ENCODE data around the gene OMD.
"Not testable (repeated sequence)": the region's sequence is repeated elsewhere in the genome, so short reads cannot be mapped to it uniquely, and the experiment has no call there.

OMD gene

DNA sequence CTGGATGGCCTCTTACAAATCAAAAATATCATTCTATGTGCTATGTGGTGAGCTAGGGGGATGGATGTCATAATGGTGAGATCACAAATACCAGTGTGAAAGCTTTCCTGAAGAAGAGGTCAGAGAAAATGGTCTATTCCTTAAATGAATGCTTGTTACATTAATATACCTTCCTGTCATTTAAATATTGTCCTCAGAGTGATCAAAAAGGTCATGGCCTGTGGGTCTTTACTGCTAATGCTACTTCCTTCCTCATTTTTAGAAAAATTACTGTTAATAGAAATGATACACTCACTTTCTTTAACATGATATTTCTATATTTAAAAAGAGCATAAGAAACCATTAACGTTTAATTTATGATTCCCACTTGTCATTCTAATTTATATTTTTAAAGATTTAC is 9.7 kb downstream of the OMD start:
- DNase-seq (ENCODE audit: low read depth in 2 of 2) = no peak

DNA sequence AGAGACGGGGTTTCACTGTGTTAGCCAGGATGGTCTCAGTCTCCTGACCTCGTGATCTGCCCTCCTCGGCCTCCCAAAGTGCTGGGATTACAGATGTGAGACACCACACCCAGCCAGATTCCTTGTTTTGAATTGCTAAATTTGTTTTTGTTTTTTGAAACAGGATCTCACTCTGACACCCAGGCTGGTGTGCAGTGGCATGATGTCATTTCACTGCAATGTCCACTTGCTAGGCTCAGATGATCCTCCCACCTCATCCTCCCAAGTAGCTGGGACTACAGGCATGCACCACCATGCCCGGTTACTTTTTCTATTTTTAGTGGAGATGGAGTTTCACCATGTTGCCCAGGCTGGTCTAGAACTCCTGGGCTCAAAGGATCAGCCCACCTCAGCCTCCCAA is 13.1 kb downstream of the OMD start:
- not testable (repeated sequence) for DNase-seq (ENCODE audit: low read depth in 2 of 2)

DNA sequence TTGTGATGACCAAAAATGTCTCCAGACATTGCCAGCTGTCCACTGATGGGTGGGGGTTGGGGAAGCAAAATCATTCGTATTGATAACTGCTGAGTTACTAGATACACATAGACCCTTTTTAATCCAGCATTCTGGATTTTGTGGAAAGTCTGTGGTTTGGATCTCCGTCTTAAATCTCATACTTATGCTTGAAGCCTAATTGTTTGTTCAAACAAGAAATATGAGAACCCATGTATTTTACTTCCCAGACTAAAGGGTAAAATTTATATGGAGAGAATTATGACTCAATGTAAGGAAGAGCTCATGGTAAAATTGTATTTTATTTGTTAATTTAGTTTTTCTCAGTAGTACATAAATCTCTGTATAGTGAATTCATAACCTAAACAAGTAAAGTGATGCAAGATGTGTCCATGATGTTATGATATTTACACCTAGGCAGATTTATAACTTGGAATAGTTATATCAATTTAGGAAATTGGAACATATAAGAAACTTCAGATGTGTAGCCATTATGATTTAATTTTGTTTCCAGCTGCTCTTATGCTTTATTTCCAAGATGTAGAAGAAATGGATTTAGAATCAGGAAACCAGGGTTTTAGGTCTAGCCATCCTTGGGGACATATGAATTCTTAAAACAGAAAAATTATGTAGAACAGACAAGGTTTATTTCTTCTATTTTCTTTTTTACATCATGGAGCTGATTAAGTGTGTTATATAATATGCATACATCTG is 15.4 kb downstream of the OMD start:
- no peak for DNase-seq (ENCODE audit: low read depth in 2 of 2)

DNA sequence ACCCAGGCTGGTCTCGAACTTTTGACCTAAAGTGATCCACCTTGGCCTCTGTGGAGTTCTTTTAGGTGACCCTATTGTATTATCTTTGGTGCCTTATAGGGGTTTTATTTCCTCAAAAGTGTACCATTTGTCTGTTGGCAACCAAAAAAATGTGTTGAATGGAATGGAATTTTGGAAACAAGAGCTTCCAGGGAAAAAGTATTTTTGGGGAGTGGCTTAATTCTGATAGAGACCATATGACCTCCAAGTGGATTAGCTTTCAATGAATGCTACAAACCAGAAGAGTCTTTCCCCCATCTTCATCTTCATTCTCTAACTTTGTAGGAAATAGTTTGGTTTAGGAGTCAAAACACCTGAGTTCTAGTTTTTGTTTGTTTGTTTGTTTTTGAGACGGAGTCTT is 16.5 kb downstream of the OMD start:
- DNase-seq (ENCODE audit: low read depth in 2 of 2) = no peak

DNA sequence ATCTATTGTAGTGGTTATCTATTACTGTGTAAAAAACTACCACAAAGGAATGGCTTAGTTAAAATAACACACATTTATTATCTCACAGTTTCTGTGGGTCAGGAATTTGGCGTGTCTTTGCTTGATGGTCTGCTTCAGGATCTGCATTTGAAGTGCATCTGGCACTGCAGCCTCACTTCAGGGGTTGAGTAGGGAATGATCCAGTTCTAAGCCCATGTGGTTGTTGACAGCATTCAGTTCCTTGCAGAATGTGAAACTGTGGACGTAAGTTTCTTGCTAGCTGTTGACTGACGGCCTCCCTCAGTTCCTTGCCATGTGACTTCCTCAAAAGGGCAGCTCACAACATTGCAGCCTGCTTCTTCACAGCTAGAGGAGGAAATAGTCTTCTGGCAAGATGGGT is 17.8 kb downstream of the OMD start:
- DNase-seq (ENCODE audit: low read depth in 2 of 2) = no peak

DNA sequence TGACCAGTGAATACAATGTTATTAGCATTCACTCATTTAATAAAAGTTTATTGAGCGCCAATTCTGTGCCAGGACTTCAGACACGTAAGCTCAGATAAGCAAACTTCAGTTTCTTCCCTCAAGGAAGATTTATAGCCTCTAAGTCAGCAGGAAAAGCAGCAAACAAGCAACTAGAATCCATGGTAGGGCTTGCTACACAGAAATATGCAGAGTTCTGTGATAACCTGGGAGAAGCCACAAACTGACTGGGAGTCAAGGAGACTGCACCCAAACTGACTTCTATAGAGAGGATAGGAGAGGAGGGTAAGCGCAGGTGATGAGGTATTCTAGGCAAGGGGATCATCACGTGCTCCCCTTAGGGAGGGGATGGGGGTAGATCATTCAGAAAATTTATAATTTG is 18.5 kb downstream of the OMD start:
- DNase-seq (ENCODE audit: low read depth in 2 of 2) = no peak

DNA sequence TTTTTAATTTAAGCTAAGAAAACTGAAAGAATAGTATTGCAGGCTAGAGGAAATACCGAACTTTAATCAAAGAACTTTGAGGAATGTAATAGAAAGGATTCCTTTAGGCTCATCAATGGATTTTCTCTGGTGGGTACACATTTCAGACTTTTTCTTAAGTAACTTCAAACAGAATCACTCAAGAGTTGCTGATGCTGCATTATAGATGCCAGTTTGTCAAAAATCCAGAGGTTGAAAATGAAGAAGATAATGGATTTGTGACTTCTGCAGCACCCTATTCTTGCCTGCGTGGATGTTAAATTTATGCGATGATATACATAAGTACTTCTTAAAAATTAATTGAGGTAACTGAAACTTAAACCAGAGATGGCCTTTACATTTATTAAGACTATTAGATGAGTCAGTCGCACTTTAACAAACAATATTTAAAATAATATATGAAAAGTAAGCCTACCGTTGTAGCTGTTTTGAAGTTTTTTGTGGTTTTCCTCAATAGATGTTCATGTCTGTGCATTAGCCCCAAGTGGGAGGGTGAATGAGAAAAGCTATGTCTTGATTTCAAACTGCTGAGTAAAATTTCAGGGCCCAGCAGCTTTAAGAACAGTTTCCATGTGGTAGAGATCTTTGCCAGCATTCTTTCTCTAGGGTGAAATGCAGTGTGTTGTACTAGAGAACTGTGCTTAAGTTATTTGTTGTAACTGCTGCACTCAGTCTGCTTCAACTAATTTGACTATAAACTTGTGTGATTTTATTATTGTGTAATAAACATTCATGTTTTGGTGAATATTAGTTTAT is 20.0 kb downstream of the OMD start, which contains the start of gene OGN:
Gene OGN (minus strand): TSS at position 537 of the 795 bp plus-strand sequence. CDS start 1,171 bp downstream, outside the sequence.
- no peak for DNase-seq (ENCODE audit: low read depth in 2 of 2)

DNA sequence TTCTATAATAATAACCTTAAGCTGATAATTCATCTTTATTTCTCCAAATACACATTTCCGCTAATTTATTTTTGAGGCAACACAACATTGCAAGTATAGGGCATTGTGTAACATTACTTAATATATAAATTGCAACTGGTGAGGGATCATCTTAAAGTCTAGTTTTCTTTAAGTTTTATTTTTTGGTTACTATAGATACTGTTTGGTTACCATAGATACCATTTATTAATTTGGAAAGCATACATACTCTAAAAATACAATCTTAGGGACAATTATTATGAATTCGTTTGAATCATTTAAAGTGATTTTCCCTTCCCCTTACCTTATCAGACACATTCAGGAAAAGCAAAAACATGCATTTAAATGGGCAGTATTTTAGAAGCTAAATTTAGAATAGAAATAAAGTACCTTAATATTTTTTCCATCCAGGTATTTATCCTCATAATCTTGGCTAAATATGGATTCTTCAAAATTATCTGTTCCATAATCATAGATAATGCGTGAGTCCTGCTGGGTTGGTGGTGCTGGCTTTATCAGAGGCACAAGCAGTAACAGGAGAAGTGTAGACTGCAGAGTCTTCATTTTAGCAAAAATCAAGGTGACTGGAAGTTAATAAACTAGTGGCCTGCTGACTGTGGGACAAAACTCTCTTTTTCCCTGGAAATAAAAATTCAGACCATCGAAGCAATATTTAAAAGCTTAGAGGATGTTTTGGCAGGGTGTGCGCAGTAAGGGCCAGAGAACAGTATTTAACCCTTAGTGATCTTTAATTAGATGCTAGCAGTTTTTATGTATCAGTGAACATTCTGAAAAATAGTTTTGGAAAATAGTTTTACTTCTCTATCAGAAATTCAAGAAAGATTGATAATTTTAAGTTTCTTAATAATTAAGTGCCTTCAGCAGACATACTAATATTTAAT is 21.2 kb downstream of the OMD start:
- DNase-seq (ENCODE audit: low read depth in 2 of 2) = no peak

DNA sequence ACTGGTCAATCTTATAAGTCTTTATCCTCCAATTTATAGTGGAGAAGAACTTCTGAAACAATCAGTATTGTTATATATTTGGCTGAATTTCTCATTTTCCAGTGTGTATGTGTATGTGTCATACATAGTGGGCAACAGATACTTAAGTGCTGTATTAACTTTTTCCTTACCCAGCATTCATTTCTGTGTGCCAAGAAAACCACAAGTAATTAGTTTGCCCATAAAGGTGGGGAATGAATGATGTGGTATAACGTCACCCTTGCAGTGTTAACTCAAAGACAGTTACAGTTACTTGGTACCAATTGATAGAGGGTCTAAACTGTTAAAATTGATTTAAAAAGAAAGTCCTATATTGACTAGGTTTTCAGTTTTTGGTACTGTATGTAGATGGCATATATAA is 21.9 kb downstream of the OMD start:
- no peak for DNase-seq (ENCODE audit: low read depth in 2 of 2)

DNA sequence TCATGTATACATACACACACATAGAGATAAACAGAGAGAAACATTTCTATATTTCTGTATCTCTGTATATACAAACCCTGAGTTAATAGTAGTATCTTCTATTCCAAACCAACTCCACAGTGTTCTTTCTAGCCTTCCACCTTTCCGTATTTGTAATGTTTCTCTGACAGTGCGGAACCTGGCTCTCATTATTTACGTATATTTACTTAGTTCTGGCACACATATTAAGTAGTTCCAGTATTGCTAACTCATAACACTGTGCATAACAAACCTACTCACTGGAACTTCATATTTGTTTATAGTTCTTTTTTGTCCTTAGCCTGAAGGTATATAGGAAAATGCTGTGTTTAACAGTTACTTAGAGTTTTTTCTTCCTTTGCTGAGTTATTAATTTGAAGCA is 26.4 kb downstream of the OMD start:
- no peak for DNase-seq (ENCODE audit: low read depth in 2 of 2)

DNA sequence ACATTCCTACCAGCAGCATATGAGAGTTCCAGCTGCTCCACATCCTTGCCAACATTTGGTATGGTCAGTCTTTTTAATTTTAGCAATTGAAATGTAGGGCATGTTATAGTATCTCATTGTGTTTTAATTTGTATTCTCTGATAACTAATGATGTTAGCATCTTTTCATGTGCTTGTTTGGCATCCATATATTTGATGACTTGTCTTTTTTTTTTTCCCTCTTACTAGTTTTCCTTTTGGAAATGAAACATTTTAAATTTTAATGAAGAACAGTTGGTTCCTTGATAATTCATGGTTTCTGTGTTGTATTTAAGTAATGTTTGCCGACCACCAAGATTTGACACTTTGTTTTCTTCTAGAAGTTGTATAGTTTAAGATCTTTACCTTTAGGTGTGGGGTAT is 28.7 kb downstream of the OMD start:
- no peak for DNase-seq (ENCODE audit: low read depth in 2 of 2)

DNA sequence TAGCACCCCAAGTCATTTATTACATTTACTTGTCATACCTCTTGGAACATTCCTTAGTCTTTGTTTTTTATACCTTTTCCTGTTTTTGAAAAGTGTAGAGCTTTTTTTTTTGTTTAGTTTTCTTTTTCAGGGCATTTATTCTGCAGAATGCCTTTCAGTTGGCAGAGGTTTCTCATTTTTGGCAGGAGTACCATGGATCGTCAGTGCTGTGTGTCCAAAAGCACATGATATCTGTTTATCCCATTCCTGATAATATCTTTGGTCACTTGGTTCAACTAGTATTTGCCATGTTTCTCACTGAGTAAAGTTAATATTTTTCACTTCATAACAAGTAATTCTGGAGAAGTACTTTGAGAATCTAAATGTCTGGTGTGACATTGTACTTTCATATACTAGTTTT is 30.6 kb downstream of the OMD start:
- no peak for DNase-seq (ENCODE audit: low read depth in 2 of 2)

DNA sequence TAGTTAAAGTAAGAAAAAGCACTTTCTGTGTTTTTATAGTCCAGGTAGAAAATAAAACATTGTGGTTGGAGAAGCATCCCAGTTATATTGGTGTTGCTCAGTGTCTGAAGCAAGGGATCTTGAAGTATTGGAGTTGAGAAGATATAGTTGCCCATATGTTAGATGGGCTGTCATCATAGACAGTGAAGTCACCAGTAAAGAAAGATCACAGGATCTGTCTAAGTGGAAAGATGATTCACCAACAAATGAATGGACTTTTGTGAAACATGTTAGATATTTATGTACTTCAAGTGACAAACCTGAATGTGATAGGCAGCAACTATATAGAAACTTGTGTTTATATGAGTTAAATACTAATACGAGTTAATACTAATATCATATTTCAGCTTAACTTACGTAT is 31.6 kb downstream of the OMD start:
- DNase-seq (ENCODE audit: low read depth in 2 of 2) = no peak

DNA sequence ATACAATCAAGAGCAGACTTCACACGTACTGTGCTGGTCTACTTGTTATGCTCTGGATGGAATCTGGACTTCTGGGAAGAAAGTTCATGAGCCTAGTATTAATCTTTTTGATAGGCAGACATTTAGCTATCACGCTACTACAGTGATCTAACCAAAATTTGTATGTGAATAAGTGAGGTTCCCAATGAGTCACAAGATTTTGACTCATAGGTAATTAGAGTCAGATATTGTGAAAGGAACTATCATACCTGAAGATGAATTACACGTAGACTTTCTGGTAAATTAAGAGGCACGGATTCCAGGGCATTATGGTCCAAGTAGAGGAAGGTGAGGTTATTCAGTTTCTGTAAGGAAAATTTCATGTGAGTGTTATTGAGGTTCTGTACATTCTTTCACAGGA is 38.3 kb downstream of the OMD start:
- no peak for DNase-seq (ENCODE audit: low read depth in 2 of 2)

DNA sequence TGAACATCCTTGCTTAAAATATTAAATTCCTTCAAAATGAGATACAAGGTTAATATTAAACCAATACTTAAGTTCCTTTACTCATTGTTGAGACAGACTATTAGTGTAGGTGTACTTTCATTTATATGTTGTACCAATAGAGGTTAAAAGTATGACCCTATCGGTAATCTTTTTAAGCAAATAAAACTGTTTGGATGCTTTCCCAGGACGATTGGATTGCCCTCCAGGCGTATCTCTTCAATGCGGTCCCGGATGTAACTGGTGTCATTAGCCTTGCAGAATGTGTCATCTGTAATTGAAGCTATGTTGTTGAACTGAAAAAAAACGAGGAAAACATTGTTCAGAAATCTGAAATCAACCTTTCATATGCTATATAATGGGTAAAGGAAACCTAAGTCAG is 38.8 kb downstream of the OMD start:
- DNase-seq (ENCODE audit: low read depth in 2 of 2) = no peak

DNA sequence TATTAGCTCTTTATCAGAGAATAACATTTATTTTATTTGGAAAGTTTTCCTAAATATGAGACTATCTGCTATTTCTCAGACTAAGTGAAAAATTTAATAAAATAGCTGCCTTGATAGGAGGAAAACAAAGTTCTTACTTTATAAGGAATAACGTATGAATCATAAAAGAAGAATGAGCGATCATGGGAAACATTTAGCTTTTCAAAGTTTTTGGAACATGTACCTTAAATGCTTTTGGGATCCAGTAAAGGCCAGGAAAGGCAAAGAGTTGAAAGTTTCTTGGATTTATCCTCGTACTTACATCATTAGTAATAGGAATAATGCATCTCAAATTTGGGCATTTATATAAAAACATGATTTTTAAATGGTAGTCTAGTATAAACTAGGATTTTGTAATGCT is 39.3 kb downstream of the OMD start:
- no peak for DNase-seq (ENCODE audit: low read depth in 2 of 2)

DNA sequence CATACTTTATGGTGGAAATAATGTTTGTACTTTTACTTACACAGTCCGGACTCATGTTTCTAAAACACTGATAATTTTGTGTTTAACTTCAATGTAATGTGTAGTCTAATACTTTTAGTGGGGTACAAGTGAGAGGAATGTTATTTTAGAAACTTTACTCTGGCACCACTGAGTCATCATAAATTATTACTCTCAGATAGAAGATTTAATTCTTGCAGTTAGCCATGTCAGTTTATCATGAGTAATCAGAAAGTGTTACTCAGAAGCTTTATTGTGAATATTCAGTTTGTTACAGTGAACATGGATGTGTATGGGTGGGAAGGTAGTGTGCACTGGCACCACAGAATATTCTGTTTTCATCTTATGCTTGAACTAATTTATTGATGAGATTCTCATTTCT is 39.9 kb downstream of the OMD start:
- no peak for DNase-seq (ENCODE audit: low read depth in 2 of 2)

DNA sequence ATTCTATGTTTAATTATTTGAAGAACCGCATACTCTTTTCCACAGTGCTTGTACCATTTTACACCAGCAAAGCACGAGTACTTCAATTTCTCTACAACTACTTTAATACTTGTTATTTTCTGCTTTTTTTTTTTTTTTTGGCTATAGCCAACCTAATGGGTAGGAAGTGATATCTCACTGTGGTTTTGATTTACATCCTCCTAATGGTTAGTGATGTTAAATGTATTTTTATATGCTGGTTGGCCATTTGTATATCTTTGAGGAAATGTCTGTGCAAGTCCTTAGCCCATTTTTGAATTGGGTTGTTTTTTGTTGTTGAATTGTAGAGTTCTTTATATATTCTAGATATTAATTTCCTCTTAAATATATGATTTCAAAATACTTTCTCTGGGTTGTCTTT is 42.5 kb downstream of the OMD start:
- no peak for DNase-seq (ENCODE audit: low read depth in 2 of 2)

DNA sequence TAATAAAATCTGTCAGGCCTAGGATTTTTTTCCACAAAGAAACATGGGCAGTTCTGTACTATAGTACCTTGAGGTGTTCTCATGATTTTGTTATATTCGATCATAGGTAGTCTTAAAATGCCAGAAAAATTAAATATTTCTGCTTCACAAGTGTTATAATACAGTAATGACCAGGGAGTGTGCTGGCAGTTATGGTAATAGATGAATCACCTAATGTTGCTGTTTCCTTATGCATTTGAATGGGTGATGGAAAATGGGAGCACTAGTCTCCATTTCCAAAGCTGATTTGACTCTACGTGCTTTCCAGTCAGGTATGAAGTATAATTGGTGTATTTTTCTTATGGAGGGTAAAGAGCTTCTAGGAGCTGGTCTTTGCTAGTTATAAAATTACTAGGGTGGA is 43.7 kb downstream of the OMD start:
- no peak for DNase-seq (ENCODE audit: low read depth in 2 of 2)

DNA sequence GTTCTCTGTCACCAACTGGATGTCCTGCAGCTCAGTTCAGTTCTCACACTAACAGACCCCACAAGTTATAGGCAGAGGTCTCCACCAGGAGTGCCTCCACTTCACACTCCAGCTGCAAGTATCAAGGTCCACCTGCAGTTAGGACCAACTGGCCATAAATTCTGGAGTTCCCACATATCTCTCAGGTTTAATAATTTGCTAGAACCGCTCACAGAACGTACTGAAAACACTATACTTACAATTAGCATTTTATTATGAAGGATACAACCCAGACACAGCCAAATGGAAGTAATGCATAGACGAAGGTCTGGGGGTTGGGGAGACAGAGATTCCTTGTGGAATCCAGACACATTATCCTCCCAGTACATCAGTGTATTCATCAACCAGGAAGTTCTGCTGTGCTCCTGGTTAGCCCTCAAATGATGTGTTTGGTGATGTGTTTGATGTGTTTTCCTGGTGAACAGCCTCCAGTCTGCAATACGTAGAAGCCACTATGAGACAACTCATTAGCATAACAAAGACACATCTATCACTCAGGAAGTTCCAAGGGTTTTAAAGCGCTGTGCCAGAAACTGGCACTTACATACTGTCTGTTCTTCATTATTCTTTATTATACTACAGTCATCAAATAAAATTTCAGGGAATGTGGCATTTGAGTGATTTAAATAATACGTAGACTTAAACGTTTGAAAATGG is 45.3 kb downstream of the OMD start:
- no peak for DNase-seq (ENCODE audit: low read depth in 2 of 2)

DNA sequence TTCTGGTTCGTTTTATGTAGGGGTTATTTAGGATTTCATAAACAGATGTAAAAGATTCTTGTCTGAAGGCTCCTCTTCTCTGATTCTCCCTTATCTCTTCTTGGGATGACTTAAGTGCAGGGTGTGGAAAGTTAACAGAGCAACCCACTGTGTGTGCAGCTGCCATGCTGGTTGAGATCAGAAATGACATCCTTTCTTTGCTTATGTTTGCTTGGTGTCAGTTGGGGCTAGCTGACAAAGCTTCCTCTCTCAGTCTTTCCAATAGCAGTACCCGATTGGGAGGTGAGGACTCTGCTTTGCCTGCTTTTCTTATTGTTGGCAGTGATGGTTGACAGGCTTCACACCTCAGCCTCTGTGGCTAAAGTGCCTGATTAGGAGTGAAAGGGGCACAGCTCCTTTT is 46.4 kb downstream of the OMD start:
- no peak for DNase-seq (ENCODE audit: low read depth in 2 of 2)

DNA sequence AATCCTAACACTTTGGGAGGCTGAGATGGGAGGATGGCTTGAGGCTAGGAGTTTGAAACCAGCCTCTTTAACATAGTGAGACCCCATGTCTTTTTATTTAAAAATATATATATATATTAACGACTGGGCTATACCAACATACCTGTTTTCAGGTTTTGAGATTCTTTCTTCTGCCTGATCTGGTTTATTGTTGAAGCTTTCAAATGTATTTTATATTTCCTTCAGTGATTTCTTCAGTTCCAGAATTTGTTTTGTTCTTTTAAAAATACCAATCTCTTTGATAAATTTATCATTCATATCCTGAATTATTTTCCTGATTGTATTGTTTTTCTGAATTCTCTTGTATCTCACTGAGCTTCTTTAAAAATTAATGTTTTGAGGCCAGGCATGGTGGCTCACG is 51.1 kb downstream of the OMD start:
- DNase-seq (ENCODE audit: low read depth in 2 of 2) = no peak
